Activated CD8-positive, alpha-beta memory T cell treated with anti-CD3 and anti-CD28 coated beads for 1 hour (primary cell): Measurements from ENCODE around the gene ZNF280D.

ENCODE experiments used
- DNase-seq, 2 donors: peaks; one replicate each; pipeline ENCODE4 v3.0.0-alpha.2; 2020; ENCODE audit warnings: low read depth in 1 of 2; ENCODE audit errors: extremely low read depth in 1 of 2

Gene ZNF280D

GRCh38 chr15:56653787-56654186 is 79.5 kb downstream of the ZNF280D start:
- no peak for DNase-seq

- no peak for DNase-seq
Measured at GRCh38 chr15:56653107-56653506, 80.2 kb downstream of the ZNF280D start.

- DNase-seq, result no peak
Measured at GRCh38 chr15:56648311-56648710, 85.0 kb downstream of the ZNF280D start.

- DNase-seq, result no peak
Measured at GRCh38 chr15:56640549-56640948, 92.8 kb downstream of the ZNF280D start.

- no peak for DNase-seq
Measured at GRCh38 chr15:56640127-56640526, 93.2 kb downstream of the ZNF280D start.

- DNase-seq, result no peak
Measured at GRCh38 chr15:56639631-56640030, 93.7 kb downstream of the ZNF280D start.

GRCh38 chr15:56631765-56632164 is 101.5 kb downstream of the ZNF280D start:
- DNase-seq, result no peak

- DNase-seq, result no peak
Measured at GRCh38 chr15:56628893-56629532, 104.3 kb downstream of the ZNF280D start.

- no peak for DNase-seq
Measured at GRCh38 chr15:56619887-56620286, 113.4 kb downstream of the ZNF280D start.

GRCh38 chr15:56617628-56618027 is 115.7 kb downstream of the ZNF280D start:
- no peak for DNase-seq

GRCh38 chr15:56616551-56616950 is 116.8 kb downstream of the ZNF280D start:
- no peak for DNase-seq

- DNase-seq, result no peak
Measured at GRCh38 chr15:56613811-56614210, 119.5 kb downstream of the ZNF280D start.

GRCh38 chr15:56608993-56609392 is 124.3 kb downstream of the ZNF280D start:
- no peak for DNase-seq

GRCh38 chr15:56608140-56608778 is 125.0 kb downstream of the ZNF280D start:
- DNase-seq, result no peak

GRCh38 chr15:56602253-56602652 is 131.1 kb downstream of the ZNF280D start:
- no peak for DNase-seq

GRCh38 chr15:56600380-56600779 is 132.9 kb downstream of the ZNF280D start:
- no peak for DNase-seq

- no peak for DNase-seq
Measured at GRCh38 chr15:56598991-56599390, 134.3 kb downstream of the ZNF280D start.

- no peak for DNase-seq
Measured at GRCh38 chr15:56587686-56588085, 145.6 kb downstream of the ZNF280D start.

- DNase-seq, result no peak
Measured at GRCh38 chr15:56586206-56586605, 147.1 kb downstream of the ZNF280D start.

- no peak for DNase-seq
Measured at GRCh38 chr15:56582785-56583184, 150.5 kb downstream of the ZNF280D start.
